Measurements from ENCODE around the gene SERTAD4.
"Not testable (repeated sequence)": the region's sequence is repeated elsewhere in the genome, so short reads cannot be mapped to it uniquely, and the experiment has no call there.

The SERTAD4 gene

GRCh38 chr1:210257698-210258529 lies 25.3 kb downstream of the SERTAD4 start:
- Histone ChIP-seq H3K4me3 (ENCODE audit: insufficient read depth, low read depth, low read length) (no peak overlapping the region), H3K27me3 (ENCODE audit: control insufficient read depth, insufficient read depth, low read length, poor library complexity, severe bottlenecking) (peaks cover 15% of the 10 kb centered on the region), H3K4me1 (ENCODE audit: control insufficient read depth, insufficient read depth, low read length) (peaks cover 19% of the 10 kb centered on the region), H3K9me3 (ENCODE audit: control insufficient read depth, low read length) (no peaks in the 10 kb centered on the region), H3K36me3 (ENCODE audit: control insufficient read depth, insufficient read depth, low read length) (no peaks in the 10 kb centered on the region), H3K27ac (ENCODE audit: insufficient read depth, low read depth, low read length, poor library complexity, severe bottlenecking) (no peak overlapping the region)
- WGBS, 2 experiments, result 91% methylated on average over 12 to 13 of the region's 13 CpGs

DNA sequence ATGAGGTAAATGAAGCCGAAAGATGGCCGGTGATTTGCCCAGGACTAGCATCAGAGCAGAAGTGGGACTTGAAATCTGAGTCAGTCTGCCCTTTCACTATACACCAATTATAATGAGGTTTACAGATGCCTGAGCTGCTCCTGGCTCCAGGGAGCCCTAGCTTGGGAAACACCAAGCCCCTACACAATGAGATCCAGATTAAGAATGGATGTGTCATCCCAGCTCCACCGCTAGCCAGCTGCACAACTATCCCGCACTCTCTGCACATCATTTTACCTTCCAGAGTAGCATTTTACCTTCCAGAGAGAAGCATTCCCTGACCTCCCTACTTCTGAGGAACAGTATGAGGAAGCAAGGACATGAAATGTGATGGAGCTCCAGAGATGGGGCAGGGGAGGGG lies 27.0 kb downstream of the SERTAD4 start:
- H3K27ac ChIP-seq (ENCODE audit: insufficient read depth, low read depth, low read length, poor library complexity, severe bottlenecking), result no peak overlapping the region
- no peaks in the 10 kb centered on the region for H3K27me3 ChIP-seq (ENCODE audit: control insufficient read depth, insufficient read depth, low read length, poor library complexity, severe bottlenecking)
- H3K4me1 ChIP-seq (ENCODE audit: control insufficient read depth, insufficient read depth, low read length), result peaks cover 11% of the 10 kb centered on the region
- 70 to 72% methylated on average over 4 of the region's 4 CpGs for WGBS, 2 experiments
- no peaks in the 10 kb centered on the region for H3K36me3 ChIP-seq (ENCODE audit: control insufficient read depth, insufficient read depth, low read length)
- no peaks in the 10 kb centered on the region for H3K9me3 ChIP-seq (ENCODE audit: control insufficient read depth, low read length)
- H3K4me3 ChIP-seq (ENCODE audit: insufficient read depth, low read depth, low read length), result no peak overlapping the region

DNA sequence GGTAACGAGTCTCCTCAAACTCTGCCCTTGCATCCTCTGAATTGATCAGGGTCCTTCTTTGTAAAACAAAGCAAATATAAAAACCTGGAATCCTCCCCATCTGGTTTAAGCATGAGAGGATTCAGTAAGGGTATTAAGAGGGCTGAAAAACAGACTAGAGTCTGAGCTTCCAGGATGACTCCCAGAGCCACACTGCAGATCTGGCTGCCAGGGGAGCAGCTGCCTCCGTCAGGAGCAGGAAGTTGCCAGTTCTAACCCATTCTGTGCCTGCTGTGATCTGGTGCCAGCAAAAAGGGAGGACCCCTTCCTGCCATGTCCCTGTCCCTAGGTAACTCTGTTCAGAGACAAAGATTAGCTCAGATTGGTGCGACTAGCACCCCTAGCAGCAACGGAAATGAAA lies 27.5 kb downstream of the SERTAD4 start:
- Histone ChIP-seq H3K27ac (ENCODE audit: insufficient read depth, low read depth, low read length, poor library complexity, severe bottlenecking) (no peak overlapping the region), H3K4me1 (ENCODE audit: control insufficient read depth, insufficient read depth, low read length) (peaks cover 11% of the 10 kb centered on the region), H3K36me3 (ENCODE audit: control insufficient read depth, insufficient read depth, low read length) (no peaks in the 10 kb centered on the region), H3K9me3 (ENCODE audit: control insufficient read depth, low read length) (no peaks in the 10 kb centered on the region), H3K27me3 (ENCODE audit: control insufficient read depth, insufficient read depth, low read length, poor library complexity, severe bottlenecking) (no peaks in the 10 kb centered on the region), H3K4me3 (ENCODE audit: insufficient read depth, low read depth, low read length) (no peak overlapping the region)
- WGBS, 2 experiments, result 86 to 91% methylated on average over 4 of the region's 4 CpGs

DNA sequence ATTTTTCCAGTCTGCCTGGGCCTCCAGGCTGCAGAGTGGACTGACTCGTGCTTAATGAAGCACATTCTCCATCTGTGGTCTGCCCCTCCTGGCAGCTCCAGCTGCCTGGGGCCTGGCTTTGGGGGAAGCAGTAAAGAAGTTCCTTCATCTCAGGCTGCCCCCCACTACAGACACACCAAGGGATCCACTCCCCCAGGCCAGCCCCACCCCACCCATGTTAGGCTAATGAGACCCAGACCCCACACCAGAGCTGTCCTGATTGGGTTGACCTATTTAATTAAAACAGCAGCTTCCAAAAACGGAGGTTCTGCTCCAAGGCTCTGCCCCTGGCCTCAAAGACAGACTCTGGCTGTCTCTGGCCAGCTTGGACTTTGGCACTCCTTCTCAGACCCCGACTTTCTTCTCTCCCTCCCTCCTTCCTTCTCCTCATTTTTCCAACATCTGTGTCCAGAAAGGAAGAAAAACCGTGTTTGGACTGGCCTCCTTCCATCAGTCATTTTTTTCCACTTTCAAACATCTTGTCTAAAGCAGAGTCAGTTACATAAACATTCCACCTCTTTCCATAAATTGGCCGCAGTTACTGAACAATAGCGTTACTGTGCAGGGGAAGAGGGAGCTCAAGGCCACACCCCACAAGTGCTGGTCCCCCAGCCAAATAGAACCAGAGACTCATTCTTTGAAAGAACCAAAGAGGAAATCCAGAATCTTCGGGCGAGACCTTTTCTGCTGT lies 29.7 kb downstream of the SERTAD4 start:
- H3K4me3 ChIP-seq (ENCODE audit: insufficient read depth, low read depth, low read length), result no peak overlapping the region
- peaks cover 11% of the 10 kb centered on the region for H3K4me1 ChIP-seq (ENCODE audit: control insufficient read depth, insufficient read depth, low read length)
- H3K27me3 ChIP-seq (ENCODE audit: control insufficient read depth, insufficient read depth, low read length, poor library complexity, severe bottlenecking), result no peaks in the 10 kb centered on the region
- no peaks in the 10 kb centered on the region for H3K9me3 ChIP-seq (ENCODE audit: control insufficient read depth, low read length)
- no peaks in the 10 kb centered on the region for H3K36me3 ChIP-seq (ENCODE audit: control insufficient read depth, insufficient read depth, low read length)
- WGBS, 2 experiments, result 85 to 91% methylated on average over 8 of the region's 8 CpGs
- H3K27ac ChIP-seq (ENCODE audit: insufficient read depth, low read depth, low read length, poor library complexity, severe bottlenecking), result no peak overlapping the region

- 93 to 95% methylated on average over 4 of the region's 4 CpGs for WGBS, 2 experiments
- no peaks in the 10 kb centered on the region for H3K36me3 ChIP-seq (ENCODE audit: control insufficient read depth, insufficient read depth, low read length)
- H3K4me1 ChIP-seq (ENCODE audit: control insufficient read depth, insufficient read depth, low read length), result peaks cover 11% of the 10 kb centered on the region
- H3K4me3 ChIP-seq (ENCODE audit: insufficient read depth, low read depth, low read length), result no peak overlapping the region
- no peaks in the 10 kb centered on the region for H3K9me3 ChIP-seq (ENCODE audit: control insufficient read depth, low read length)
- no peak overlapping the region for H3K27ac ChIP-seq (ENCODE audit: insufficient read depth, low read depth, low read length, poor library complexity, severe bottlenecking)
- H3K27me3 ChIP-seq (ENCODE audit: control insufficient read depth, insufficient read depth, low read length, poor library complexity, severe bottlenecking), result no peaks in the 10 kb centered on the region
Observed at GRCh38 chr1:210262897-210263272, 30.3 kb downstream of the SERTAD4 start.

- no peak overlapping the region for H3K27ac ChIP-seq (ENCODE audit: insufficient read depth, low read depth, low read length, poor library complexity, severe bottlenecking)
- no peaks in the 10 kb centered on the region for H3K36me3 ChIP-seq (ENCODE audit: control insufficient read depth, insufficient read depth, low read length)
- peaks cover 11% of the 10 kb centered on the region for H3K4me1 ChIP-seq (ENCODE audit: control insufficient read depth, insufficient read depth, low read length)
- H3K4me3 ChIP-seq (ENCODE audit: insufficient read depth, low read depth, low read length), result no peak overlapping the region
- H3K27me3 ChIP-seq (ENCODE audit: control insufficient read depth, insufficient read depth, low read length, poor library complexity, severe bottlenecking), result no peaks in the 10 kb centered on the region
- H3K9me3 ChIP-seq (ENCODE audit: control insufficient read depth, low read length), result no peaks in the 10 kb centered on the region
Observed at GRCh38 chr1:210263963-210264362, 31.4 kb downstream of the SERTAD4 start.

- no peaks in the 10 kb centered on the region for H3K36me3 ChIP-seq (ENCODE audit: control insufficient read depth, insufficient read depth, low read length)
- H3K4me3 ChIP-seq (ENCODE audit: insufficient read depth, low read depth, low read length), result no peak overlapping the region
- WGBS, 2 experiments, result 84 to 89% methylated on average over 9 of the region's 9 CpGs
- H3K9me3 ChIP-seq (ENCODE audit: control insufficient read depth, low read length), result no peaks in the 10 kb centered on the region
- no peak overlapping the region for H3K27ac ChIP-seq (ENCODE audit: insufficient read depth, low read depth, low read length, poor library complexity, severe bottlenecking)
- no peaks in the 10 kb centered on the region for H3K27me3 ChIP-seq (ENCODE audit: control insufficient read depth, insufficient read depth, low read length, poor library complexity, severe bottlenecking)
- H3K4me1 ChIP-seq (ENCODE audit: control insufficient read depth, insufficient read depth, low read length), result peaks cover 5% of the 10 kb centered on the region
Observed at GRCh38 chr1:210264496-210265380, 32.1 kb downstream of the SERTAD4 start.

GRCh38 chr1:210265392-210265955 lies 32.9 kb downstream of the SERTAD4 start:
- WGBS, 2 experiments, result 57 to 69% methylated on average over 4 of the region's 4 CpGs
- H3K27ac ChIP-seq (ENCODE audit: insufficient read depth, low read depth, low read length, poor library complexity, severe bottlenecking); H3K9me3 ChIP-seq (ENCODE audit: control insufficient read depth, low read length); H3K27me3 ChIP-seq (ENCODE audit: control insufficient read depth, insufficient read depth, low read length, poor library complexity, severe bottlenecking); H3K4me1 ChIP-seq (ENCODE audit: control insufficient read depth, insufficient read depth, low read length); H3K4me3 ChIP-seq (ENCODE audit: insufficient read depth, low read depth, low read length); H3K36me3 ChIP-seq (ENCODE audit: control insufficient read depth, insufficient read depth, low read length): not testable (repeated sequence)

DNA sequence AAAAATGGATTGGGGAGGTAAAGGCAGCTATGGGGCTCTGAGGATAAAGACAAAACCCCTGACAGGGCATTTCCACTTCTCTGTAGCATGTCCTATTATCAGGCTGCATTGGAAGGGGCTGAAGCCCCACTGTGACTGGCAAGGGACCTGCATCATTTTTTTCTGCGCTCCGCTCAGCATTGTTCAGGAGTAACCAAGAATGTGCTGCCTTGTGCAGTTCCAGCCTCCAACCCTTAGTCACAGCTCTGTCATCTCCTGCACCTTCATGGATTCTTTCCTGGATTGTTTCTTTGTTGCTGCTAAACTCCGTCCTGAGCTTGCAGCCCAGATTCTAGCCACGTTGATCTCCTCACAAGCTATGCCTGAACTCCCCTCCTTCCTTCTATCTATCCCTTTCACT lies 37.4 kb downstream of the SERTAD4 start:
- WGBS, 2 experiments, result 91 to 95% methylated on average over 4 of the region's 4 CpGs
- Histone ChIP-seq H3K4me3 (ENCODE audit: insufficient read depth, low read depth, low read length) (no peak overlapping the region), H3K9me3 (ENCODE audit: control insufficient read depth, low read length) (no peaks in the 10 kb centered on the region), H3K36me3 (ENCODE audit: control insufficient read depth, insufficient read depth, low read length) (no peaks in the 10 kb centered on the region), H3K27me3 (ENCODE audit: control insufficient read depth, insufficient read depth, low read length, poor library complexity, severe bottlenecking) (no peaks in the 10 kb centered on the region), H3K4me1 (ENCODE audit: control insufficient read depth, insufficient read depth, low read length) (peaks cover 6% of the 10 kb centered on the region), H3K27ac (ENCODE audit: insufficient read depth, low read depth, low read length, poor library complexity, severe bottlenecking) (no peak overlapping the region)

All from ectodermal cell (in vitro differentiated cells).